SW 1271 (cell line): ENCODE results near the gene PAK5.

Source experiments
- DNase-seq, 2 experiments: peaks; one replicate each; lab custom pipeline; 2025; lab: John Stamatoyannopoulos, UW

The PAK5 gene

GRCh38 chr20:9575836-9576235 is 263.0 kb downstream of the PAK5 start:
- DNase-seq: no peak

- DNase-seq: no peak
Observed at GRCh38 chr20:9574776-9575175, 264.1 kb downstream of the PAK5 start.

GRCh38 chr20:9574181-9574580 is 264.7 kb downstream of the PAK5 start:
- DNase-seq: no peak

- no peak for DNase-seq
Observed at GRCh38 chr20:9573335-9574151, 265.3 kb downstream of the PAK5 start.

- no peak for DNase-seq
Observed at GRCh38 chr20:9572670-9573069, 266.2 kb downstream of the PAK5 start.

GRCh38 chr20:9571783-9572182 is 267.1 kb downstream of the PAK5 start:
- DNase-seq: no peak

GRCh38 chr20:9570612-9571011 is 268.3 kb downstream of the PAK5 start:
- DNase-seq: no peak

- DNase-seq: no peak
Observed at GRCh38 chr20:9566977-9567376, 271.9 kb downstream of the PAK5 start.

GRCh38 chr20:9565910-9566550 is 272.8 kb downstream of the PAK5 start:
- DNase-seq: no peak

- DNase-seq: no peak
Observed at GRCh38 chr20:9557411-9557810, 281.5 kb downstream of the PAK5 start.

GRCh38 chr20:9555781-9556180 is 283.1 kb downstream of the PAK5 start:
- no peak for DNase-seq

GRCh38 chr20:9551808-9552550 is 286.9 kb downstream of the PAK5 start:
- DNase-seq: no peak

- no peak for DNase-seq
Observed at GRCh38 chr20:9550871-9551270, 288.0 kb downstream of the PAK5 start.

- DNase-seq: no peak
Observed at GRCh38 chr20:9550283-9550682, 288.6 kb downstream of the PAK5 start.

GRCh38 chr20:9543214-9543613 is 295.7 kb downstream of the PAK5 start:
- no peak for DNase-seq

- no peak for DNase-seq
Observed at GRCh38 chr20:9535449-9535848, 303.4 kb downstream of the PAK5 start.

- DNase-seq: no peak
Observed at GRCh38 chr20:9534025-9534424, 304.9 kb downstream of the PAK5 start.

- no peak for DNase-seq
Observed at GRCh38 chr20:9532069-9532838, 306.6 kb downstream of the PAK5 start.

- no peak for DNase-seq
Observed at GRCh38 chr20:9531581-9531980, 307.3 kb downstream of the PAK5 start.

GRCh38 chr20:9523636-9524035 is 315.2 kb downstream of the PAK5 start:
- no peak for DNase-seq

- no peak for DNase-seq
Observed at GRCh38 chr20:9520086-9520485, 318.8 kb downstream of the PAK5 start.

GRCh38 chr20:9518576-9519175 is 320.2 kb downstream of the PAK5 start:
- no peak for DNase-seq
